GM21825 (cell line): ENCODE results near the gene NMRAL1.

Experiments used
- ATAC-seq: cut with Tn5 transposase; IDR thresholded peaks from one replicate; pipeline ENCODE4 v1.9.1; 2021; ENCODE audit warnings: mild to moderate bottlenecking, moderate library complexity; ENCODE audit not compliant: unreplicated experiment

Gene NMRAL1

GRCh38 chr16:4467916-4468315, 6.5 kb downstream of the NMRAL1 start:
- ATAC-seq, result no peak

- ATAC-seq, result no peak
Measured at GRCh38 chr16:4465977-4466779, 8.2 kb downstream of the NMRAL1 start.

- no peak for ATAC-seq
Measured at GRCh38 chr16:4463522-4464163, 10.8 kb downstream of the NMRAL1 start.

GRCh38 chr16:4461250-4462085, 13.0 kb downstream of the NMRAL1 start:
- ATAC-seq, result no peak

- no peak for ATAC-seq
Measured at GRCh38 chr16:4460936-4461249, 13.5 kb downstream of the NMRAL1 start.

GRCh38 chr16:4455951-4456350, 18.5 kb downstream of the NMRAL1 start:
- no peak for ATAC-seq

GRCh38 chr16:4455081-4455480, 19.3 kb downstream of the NMRAL1 start:
- no peak for ATAC-seq

- no peak for ATAC-seq
Measured at GRCh38 chr16:4454623-4455022, 19.8 kb downstream of the NMRAL1 start.

- ATAC-seq, result no peak
Measured at GRCh38 chr16:4452674-4453073, 21.8 kb downstream of the NMRAL1 start.

- no peak for ATAC-seq
Measured at GRCh38 chr16:4450931-4451519, 23.4 kb downstream of the NMRAL1 start.

- ATAC-seq, result no peak
Measured at GRCh38 chr16:4450430-4450829, 24.0 kb downstream of the NMRAL1 start.

GRCh38 chr16:4443986-4444385, 30.4 kb downstream of the NMRAL1 start:
- no peak for ATAC-seq

GRCh38 chr16:4443271-4443670, 31.2 kb downstream of the NMRAL1 start:
- ATAC-seq, result no peak

- no peak for ATAC-seq
Measured at GRCh38 chr16:4442371-4442770, 32.1 kb downstream of the NMRAL1 start.

GRCh38 chr16:4437366-4437765, 37.1 kb downstream of the NMRAL1 start:
- ATAC-seq, result no peak

GRCh38 chr16:4435337-4436067, 38.9 kb downstream of the NMRAL1 start:
- no peak for ATAC-seq

- ATAC-seq, result no peak
Measured at GRCh38 chr16:4433914-4434787, 40.3 kb downstream of the NMRAL1 start.

GRCh38 chr16:4433228-4433627, 41.2 kb downstream of the NMRAL1 start:
- no peak for ATAC-seq

GRCh38 chr16:4431023-4431422, 43.4 kb downstream of the NMRAL1 start:
- no peak for ATAC-seq

GRCh38 chr16:4428500-4428899, 45.9 kb downstream of the NMRAL1 start:
- ATAC-seq, result no peak
